Neuronal stem cell (in vitro differentiated cells): ENCODE measurements around the gene SLC41A3.

ENCODE experiments used
- DNase-seq: peaks from one replicate; pipeline ENCODE4 v3.0.0-alpha.2; 2013; ENCODE audit warnings: low spot score
- H2AFZ ChIP-seq: one replicate; pipeline ENCODE4 v1.6.1; 2013; ENCODE audit warnings: mild to moderate bottlenecking, low read length, inconsistent platforms
- H2AK5ac ChIP-seq: 2 replicates; pipeline ENCODE4 v1.6.1; 2013; ENCODE audit warnings: low read depth, mild to moderate bottlenecking, inconsistent platforms, low read length, moderate library complexity, mixed read lengths
- H2BK120ac ChIP-seq: 2 replicates; pipeline ENCODE4 v1.6.1; 2013; ENCODE audit warnings: low read depth, mild to moderate bottlenecking, inconsistent platforms, low read length, moderate library complexity, mixed read lengths
- H2BK12ac ChIP-seq: one replicate; pipeline ENCODE4 v1.6.1; 2013; ENCODE audit warnings: low read length, inconsistent platforms
- H2BK15ac ChIP-seq: 2 replicates; pipeline ENCODE4 v1.6.1; 2013; ENCODE audit warnings: mild to moderate bottlenecking, low read length, inconsistent platforms, mixed read lengths
- H2BK5ac ChIP-seq: one replicate; pipeline ENCODE4 v1.6.1; 2013; ENCODE audit warnings: inconsistent platforms, mild to moderate bottlenecking, low read length, moderate library complexity
- H3K14ac ChIP-seq: one replicate; pipeline ENCODE4 v1.6.1; 2013; ENCODE audit warnings: low read length, inconsistent platforms
- H3K18ac ChIP-seq: 2 replicates; pipeline ENCODE4 v1.6.1; 2013; ENCODE audit warnings: low read length, inconsistent platforms
- H3K23ac ChIP-seq: 2 replicates; pipeline ENCODE4 v1.6.1; 2013; ENCODE audit warnings: low read depth, mild to moderate bottlenecking, mixed read lengths, low read length, inconsistent platforms; ENCODE audit not compliant: poor library complexity
- H3K27ac ChIP-seq: replicated peaks from 3 replicates; pipeline ENCODE4 v1.5.1; 2013; ENCODE audit warnings: low read length, inconsistent platforms
- H3K27me3 ChIP-seq, 3 experiments: 2 replicates each; pipeline ENCODE4 v1.6.1; 2013; ENCODE audit warnings: low read length in 3 of 3, mild to moderate bottlenecking in 2 of 3, inconsistent platforms in 1 of 3, low read depth in 1 of 3, mixed read lengths in 1 of 3, moderate library complexity in 1 of 3; ENCODE audit not compliant: control insufficient read depth in 3 of 3, insufficient read depth in 3 of 3
- H3K36me3 ChIP-seq, 2 donors: replicated peaks in 1 of 2; 2 replicates each; pipeline ENCODE4 v1.6.1; 2013; ENCODE audit warnings: low read length in 2 of 2; ENCODE audit not compliant: control insufficient read depth in 2 of 2, insufficient read depth in 2 of 2
- H3K4ac ChIP-seq: 2 replicates; pipeline ENCODE4 v1.6.1; 2013; ENCODE audit warnings: inconsistent platforms, mild to moderate bottlenecking, low read length, moderate library complexity
- H3K4me1 ChIP-seq, 2 donors: 1 replicate in 1 of 2; 2 replicates in 1 of 2; pipeline ENCODE4 v1.6.1; 2013; ENCODE audit warnings: low read length in 2 of 2, low read depth in 1 of 2; ENCODE audit not compliant: control insufficient read depth in 2 of 2, insufficient read depth in 1 of 2
- H3K4me2 ChIP-seq: one replicate; pipeline ENCODE4 v1.6.1; 2013; ENCODE audit warnings: mild to moderate bottlenecking, low read length, inconsistent platforms; ENCODE audit not compliant: insufficient read depth, poor library complexity, severe bottlenecking
- H3K4me3 ChIP-seq, 2 donors: 2 replicates each; pipeline ENCODE4 v1.5.1; 2013; ENCODE audit warnings: low read length in 2 of 2, mild to moderate bottlenecking in 2 of 2, inconsistent platforms in 1 of 2, moderate library complexity in 1 of 2
- H3K79me1 ChIP-seq: one replicate; pipeline ENCODE4 v1.6.1; 2013; ENCODE audit warnings: low read depth, mild to moderate bottlenecking, inconsistent platforms, low read length, moderate library complexity
- H3K9ac ChIP-seq: one replicate; pipeline ENCODE4 v1.6.1; 2013; ENCODE audit warnings: mild to moderate bottlenecking, low read depth, low read length, inconsistent platforms; ENCODE audit not compliant: poor library complexity
- H3K9me3 ChIP-seq, 2 donors: replicated peaks in 1 of 2; 2 replicates each; pipeline versions ENCODE3 to v1.6.1; 2013; ENCODE audit warnings: low read length in 2 of 2, mild to moderate bottlenecking in 2 of 2, inconsistent platforms in 1 of 2, low read depth in 1 of 2, mixed read lengths in 1 of 2, moderate library complexity in 1 of 2; ENCODE audit not compliant: control insufficient read depth in 2 of 2, insufficient read depth in 1 of 2
- H4K8ac ChIP-seq: one replicate; pipeline ENCODE4 v1.6.1; 2013; ENCODE audit warnings: low read depth, mild to moderate bottlenecking, inconsistent platforms, low read length, moderate library complexity
- H4K91ac ChIP-seq: one replicate; pipeline ENCODE4 v1.6.1; 2013; ENCODE audit warnings: low read length, low read depth, mild to moderate bottlenecking, inconsistent platforms; ENCODE audit not compliant: poor library complexity
- WGBS, 2 donors: extraction: QIAGEN DNeasy Blood & Tissue Kit; methylation state at CpG; one replicate each; pipeline ENCODE4 v1.1.7; 2013; ENCODE audit warnings: missing lambda C conversion rate in 2 of 2, mixed read lengths in 1 of 2; ENCODE audit not compliant: insufficient read length in 2 of 2, insufficient replicate concordance in 1 of 2; ENCODE audit errors: extremely low coverage in 2 of 2; 5-methylcytosine and 5-hydroxymethylcytosine counted together

Gene SLC41A3

GRCh38 chr3:126110431-126111125 lies 26.7 kb upstream of the SLC41A3 start:
- no peak for DNase-seq
- H2BK5ac ChIP-seq = no peak overlapping the region
- H4K91ac ChIP-seq = no peak overlapping the region
- H3K27me3 ChIP-seq = peaks cover 0 to 24% (median 0%) of the 10 kb centered on the region in 3 experiments
- H3K9ac ChIP-seq = no peak overlapping the region
- no peak overlapping the region for H3K23ac ChIP-seq
- no peak overlapping the region for H3K4me3 ChIP-seq
- no peak overlapping the region for H2BK15ac ChIP-seq
- H2BK12ac ChIP-seq = no peak overlapping the region
- H3K4me2 ChIP-seq = no peak overlapping the region
- no peaks in the 10 kb centered on the region for H3K36me3 ChIP-seq
- H3K14ac ChIP-seq = no peak overlapping the region
- WGBS, 2 donors = no CpG with 5 or more reads among the region's 12 CpGs
- no peak overlapping the region for H4K8ac ChIP-seq
- H3K9me3 ChIP-seq = no peaks in the 10 kb centered on the region
- peaks cover 13 to 15% of the 10 kb centered on the region in 2 donors for H3K4me1 ChIP-seq
- no peak overlapping the region for H3K4ac ChIP-seq
- H2AFZ ChIP-seq = no peak overlapping the region
- H3K27ac ChIP-seq = no peak overlapping the region
- peak overlapping the region; percentile 38 for H3K18ac ChIP-seq
- H2BK120ac ChIP-seq = no peak overlapping the region
- H2AK5ac ChIP-seq = peak overlapping the region; percentile 62
- no peaks in the 10 kb centered on the region for H3K79me1 ChIP-seq

GRCh38 chr3:126109880-126110235 lies 25.9 kb upstream of the SLC41A3 start:
- Histone ChIP-seq H2BK5ac (no peak overlapping the region), H3K79me1 (no peaks in the 10 kb centered on the region), H3K4me2 (no peak overlapping the region), H2AFZ (no peak overlapping the region), H3K23ac (no peak overlapping the region), H3K14ac (no peak overlapping the region), H3K4ac (no peak overlapping the region), H3K9me3 (no peaks in the 10 kb centered on the region), H2BK15ac (no peak overlapping the region), H2AK5ac (peak overlapping the region; percentile 62), H3K4me1 (peaks cover 13 to 15% of the 10 kb centered on the region in 2 donors), H2BK120ac (peak overlapping the region; percentile 13), H3K9ac (no peak overlapping the region), H2BK12ac (no peak overlapping the region), H3K27me3 (peaks cover 0 to 29% (median 0%) of the 10 kb centered on the region in 3 experiments), H4K91ac (no peak overlapping the region), H3K27ac (no peak overlapping the region), H4K8ac (no peak overlapping the region), H3K36me3 (no peaks in the 10 kb centered on the region), H3K18ac (peak overlapping the region; percentile 77), H3K4me3 (no peak overlapping the region)
- WGBS, 2 donors = no CpG with 5 or more reads among the region's 10 CpGs
- DNase-seq = no peak

GRCh38 chr3:126109146-126109879 lies 25.4 kb upstream of the SLC41A3 start:
- Histone ChIP-seq H4K91ac (no peak overlapping the region), H3K36me3 (no peaks in the 10 kb centered on the region), H3K27ac (no peak overlapping the region), H2AFZ (no peak overlapping the region), H3K14ac (no peak overlapping the region), H3K27me3 (peaks cover 0 to 33% (median 0%) of the 10 kb centered on the region in 3 experiments), H3K23ac (peak overlapping the region; percentile 8), H2BK120ac (peak overlapping the region; percentile 13), H2BK12ac (no peak overlapping the region), H2BK15ac (no peak overlapping the region), H3K79me1 (no peaks in the 10 kb centered on the region), H3K4me1 (peaks cover 13 to 15% of the 10 kb centered on the region in 2 donors), H3K4me2 (no peak overlapping the region), H3K18ac (peak overlapping the region; percentile 77), H2BK5ac (no peak overlapping the region), H3K9me3 (no peaks in the 10 kb centered on the region), H3K4me3 (no peak overlapping the region), H3K9ac (no peak overlapping the region), H4K8ac (no peak overlapping the region), H3K4ac (no peak overlapping the region), H2AK5ac (peak overlapping the region; percentile 62)
- no CpG with 5 or more reads among the region's 13 CpGs for WGBS, 2 donors
- no peak for DNase-seq

GRCh38 chr3:126108676-126109050 lies 24.7 kb upstream of the SLC41A3 start:
- H3K4me1 ChIP-seq = peaks cover 13 to 15% of the 10 kb centered on the region in 2 donors
- no peak for DNase-seq
- no peak overlapping the region for H3K4me3 ChIP-seq
- H3K9ac ChIP-seq = no peak overlapping the region
- no CpG with 5 or more reads among the region's 5 CpGs for WGBS, 2 donors
- H2BK12ac ChIP-seq = no peak overlapping the region
- no peak overlapping the region for H3K4me2 ChIP-seq
- H3K4ac ChIP-seq = no peak overlapping the region
- no peak overlapping the region for H2BK5ac ChIP-seq
- no peak overlapping the region for H2BK120ac ChIP-seq
- no peak overlapping the region for H3K27ac ChIP-seq
- no peak overlapping the region for H3K14ac ChIP-seq
- peak overlapping the region; percentile 47 for H2AK5ac ChIP-seq
- H3K23ac ChIP-seq = no peak overlapping the region
- H2BK15ac ChIP-seq = no peak overlapping the region
- H4K8ac ChIP-seq = no peak overlapping the region
- no peaks in the 10 kb centered on the region for H3K79me1 ChIP-seq
- no peak overlapping the region for H4K91ac ChIP-seq
- H2AFZ ChIP-seq = no peak overlapping the region
- no peaks in the 10 kb centered on the region for H3K9me3 ChIP-seq
- peaks cover 0 to 33% (median 0%) of the 10 kb centered on the region in 3 experiments for H3K27me3 ChIP-seq
- no peaks in the 10 kb centered on the region for H3K36me3 ChIP-seq
- peak overlapping the region; percentile 79 for H3K18ac ChIP-seq
